Uterus (tissue), 2 donors: ENCODE measurements around the gene ECE2.

Experiments used
- POLR2A ChIP-seq, 2 donors: fragments of 450-650 bp; IDR thresholded peaks; one replicate each; pipeline ENCODE4 v1.6.1; 2016; ENCODE audit warnings: antibody characterized with exemption in 2 of 2, mild to moderate bottlenecking in 1 of 2, moderate library complexity in 1 of 2
- TF ChIP-seq, protein P1 (sequence below), 4 experiments: fragments of 200-600 bp in 2 of 4; fragments of 450-650 bp in 2 of 4; sonication (generic) in 2 of 4; IDR thresholded peaks; one replicate each; pipeline ENCODE4 v1.5.1; 2016 to 2019; ENCODE audit warnings: antibody characterized with exemption in 4 of 4, mild to moderate bottlenecking in 2 of 4, moderate library complexity in 1 of 4

DNA sequence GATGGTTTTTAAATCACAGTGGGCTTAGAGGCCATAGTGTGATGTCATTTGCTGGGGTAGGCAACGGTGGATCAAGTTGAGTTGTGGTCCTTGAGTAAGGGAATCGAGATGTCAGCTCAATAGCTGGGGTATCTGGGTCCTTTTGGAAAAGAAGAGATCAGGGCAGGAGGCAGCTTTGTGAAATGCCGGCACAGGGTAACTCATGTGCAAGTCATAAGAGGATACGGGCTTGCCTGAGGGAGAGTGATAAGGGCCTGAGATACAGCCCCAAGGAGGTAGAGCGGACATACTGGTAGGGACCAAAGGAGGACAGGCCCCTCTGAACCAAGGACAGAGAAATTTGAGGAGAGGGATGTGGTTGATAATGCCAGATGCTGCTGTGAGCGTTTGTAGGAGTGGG lies 57.4 kb downstream of the ECE2 start:
- TF ChIP-seq POLR2A (IDR thresholded peaks at IDR 0.05) = no peak
- TF ChIP-seq, protein P1, sequence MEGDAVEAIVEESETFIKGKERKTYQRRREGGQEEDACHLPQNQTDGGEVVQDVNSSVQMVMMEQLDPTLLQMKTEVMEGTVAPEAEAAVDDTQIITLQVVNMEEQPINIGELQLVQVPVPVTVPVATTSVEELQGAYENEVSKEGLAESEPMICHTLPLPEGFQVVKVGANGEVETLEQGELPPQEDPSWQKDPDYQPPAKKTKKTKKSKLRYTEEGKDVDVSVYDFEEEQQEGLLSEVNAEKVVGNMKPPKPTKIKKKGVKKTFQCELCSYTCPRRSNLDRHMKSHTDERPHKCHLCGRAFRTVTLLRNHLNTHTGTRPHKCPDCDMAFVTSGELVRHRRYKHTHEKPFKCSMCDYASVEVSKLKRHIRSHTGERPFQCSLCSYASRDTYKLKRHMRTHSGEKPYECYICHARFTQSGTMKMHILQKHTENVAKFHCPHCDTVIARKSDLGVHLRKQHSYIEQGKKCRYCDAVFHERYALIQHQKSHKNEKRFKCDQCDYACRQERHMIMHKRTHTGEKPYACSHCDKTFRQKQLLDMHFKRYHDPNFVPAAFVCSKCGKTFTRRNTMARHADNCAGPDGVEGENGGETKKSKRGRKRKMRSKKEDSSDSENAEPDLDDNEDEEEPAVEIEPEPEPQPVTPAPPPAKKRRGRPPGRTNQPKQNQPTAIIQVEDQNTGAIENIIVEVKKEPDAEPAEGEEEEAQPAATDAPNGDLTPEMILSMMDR (IDR thresholded peaks at IDR 0.05) = no peak
